DMS79 (cell line): ENCODE measurements around the gene COBL.
A peak's percentile ranks its signal among the peaks of the same experiment; 100 is the strongest.

Experiments
- DNase-seq: peaks from one replicate; lab custom pipeline; 2025; lab: John Stamatoyannopoulos, UW

COBL gene

DNA sequence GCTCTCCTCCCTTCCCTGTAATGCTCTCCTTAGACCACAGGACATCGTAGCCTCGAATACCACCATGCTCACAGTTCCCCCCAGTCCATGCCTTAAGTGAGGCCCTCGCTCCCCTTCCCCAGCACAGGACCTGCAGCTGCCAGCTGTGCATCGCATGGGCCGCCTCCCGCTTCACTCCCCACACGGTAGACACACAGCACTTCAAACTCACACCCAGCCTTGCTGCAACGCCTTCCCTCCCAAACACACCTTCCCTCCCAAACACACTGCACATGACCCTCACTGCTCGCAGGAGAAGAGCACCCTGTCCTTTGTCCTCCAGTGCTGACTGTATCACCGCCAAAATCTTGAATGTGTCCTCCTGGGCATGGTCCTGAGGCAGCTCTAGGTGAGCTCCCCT, 42.6 kb downstream of the COBL start:
- DNase-seq, result no peak

GRCh38 chr7:51273360-51273759, 43.2 kb downstream of the COBL start:
- no peak for DNase-seq

GRCh38 chr7:51270965-51271364, 45.6 kb downstream of the COBL start:
- no peak for DNase-seq

DNA sequence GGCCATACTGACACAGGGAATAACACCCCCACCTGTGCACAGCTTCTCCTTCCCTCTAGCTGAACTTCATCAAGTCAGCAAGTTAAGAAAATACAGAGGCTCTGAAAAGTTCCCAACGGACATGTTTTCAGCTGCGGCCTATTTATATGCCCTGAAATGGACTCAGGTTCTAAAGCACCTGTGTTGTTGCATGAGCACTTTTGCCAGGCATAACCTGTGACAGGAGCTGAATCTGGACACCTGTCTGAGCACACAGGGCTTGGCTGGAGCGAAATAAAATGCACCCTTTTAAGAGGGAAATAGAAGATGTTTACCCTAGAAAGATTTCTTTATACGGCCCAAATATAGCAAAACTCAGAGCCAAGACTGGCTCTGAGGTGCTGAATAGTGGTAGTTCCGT, 46.7 kb downstream of the COBL start:
- DNase-seq, result no peak

GRCh38 chr7:51269321-51269720, 47.3 kb downstream of the COBL start:
- DNase-seq, result no peak

DNA sequence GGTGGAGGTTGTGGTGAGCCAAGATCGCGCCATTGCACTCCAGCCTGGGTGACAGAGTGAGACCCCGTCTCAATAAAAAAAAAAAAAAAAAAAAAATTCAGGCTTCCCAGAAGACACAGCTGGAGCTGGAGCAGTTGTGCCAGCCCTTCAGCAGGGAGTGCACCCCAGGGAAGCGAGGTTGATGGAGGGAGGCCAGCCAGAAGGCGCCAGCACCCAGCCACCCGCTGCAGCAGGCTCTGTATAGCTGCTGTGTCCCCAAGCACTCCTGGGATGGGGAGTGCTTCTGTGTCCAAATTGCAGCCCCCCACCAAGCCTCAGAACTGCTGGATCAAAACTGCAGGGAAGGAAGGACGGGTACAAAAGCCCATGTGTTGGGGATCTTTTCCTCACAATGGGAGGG, 47.8 kb downstream of the COBL start:
- no peak for DNase-seq

DNA sequence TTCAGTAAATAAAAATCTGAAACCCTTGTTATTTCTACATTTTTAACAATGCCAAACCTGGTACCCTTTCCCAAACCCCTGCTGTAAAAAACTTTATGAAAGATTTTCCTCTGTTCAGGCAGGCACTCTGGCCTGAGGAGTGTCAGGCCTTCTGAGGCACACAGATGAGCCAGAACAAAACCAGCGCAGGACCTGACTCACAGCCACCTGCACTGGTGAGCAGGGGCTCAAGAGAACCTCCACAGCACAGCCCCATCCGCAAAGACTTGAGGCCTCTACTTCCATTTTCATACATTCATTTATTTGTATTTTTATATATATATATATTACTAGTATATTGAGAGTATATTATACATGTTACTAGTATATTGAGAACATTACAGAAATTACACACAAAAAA, 49.4 kb downstream of the COBL start:
- no peak for DNase-seq

DNA sequence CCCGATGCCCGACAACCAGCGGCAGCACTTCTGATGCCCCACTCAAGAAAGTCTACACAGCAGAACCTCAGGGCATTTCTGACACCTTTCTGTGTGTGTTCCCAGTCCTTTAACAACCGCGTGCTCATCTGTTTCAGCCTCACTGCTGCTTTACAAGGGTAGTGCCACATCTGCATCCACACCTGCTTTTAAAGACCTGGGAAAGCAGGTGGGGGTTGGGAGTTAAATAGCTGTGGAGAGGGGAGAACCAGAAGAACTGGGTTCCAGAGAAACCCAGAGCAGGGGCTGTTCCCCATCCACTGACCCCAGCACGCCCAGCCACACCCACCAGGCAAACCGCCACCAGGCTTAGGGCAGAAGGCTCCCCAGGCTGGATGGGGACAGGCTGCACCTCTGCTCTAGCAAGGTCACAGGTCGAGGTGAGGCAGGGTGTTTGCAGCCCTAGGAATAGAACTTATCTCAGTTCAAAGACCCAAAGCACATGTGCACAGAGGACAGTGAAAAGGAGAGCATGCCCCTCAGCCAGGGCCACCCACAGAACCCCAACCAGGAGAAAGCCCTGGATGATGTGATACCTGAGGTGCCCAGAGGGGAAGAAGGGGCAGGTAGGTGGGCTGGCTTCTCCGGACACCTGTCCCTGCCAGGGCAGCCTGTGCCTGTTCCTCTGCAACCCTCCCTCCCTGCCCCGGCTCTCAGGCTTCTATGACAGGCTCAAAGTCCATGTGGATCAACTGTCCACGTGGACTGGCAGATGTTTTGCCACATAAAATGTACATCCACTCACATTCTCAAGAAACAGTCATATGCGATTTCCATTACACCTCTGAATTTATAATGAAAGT, 51.3 kb downstream of the COBL start:
- DNase-seq, result no peak

GRCh38 chr7:51263631-51264484, 52.8 kb downstream of the COBL start:
- no peak for DNase-seq

DNA sequence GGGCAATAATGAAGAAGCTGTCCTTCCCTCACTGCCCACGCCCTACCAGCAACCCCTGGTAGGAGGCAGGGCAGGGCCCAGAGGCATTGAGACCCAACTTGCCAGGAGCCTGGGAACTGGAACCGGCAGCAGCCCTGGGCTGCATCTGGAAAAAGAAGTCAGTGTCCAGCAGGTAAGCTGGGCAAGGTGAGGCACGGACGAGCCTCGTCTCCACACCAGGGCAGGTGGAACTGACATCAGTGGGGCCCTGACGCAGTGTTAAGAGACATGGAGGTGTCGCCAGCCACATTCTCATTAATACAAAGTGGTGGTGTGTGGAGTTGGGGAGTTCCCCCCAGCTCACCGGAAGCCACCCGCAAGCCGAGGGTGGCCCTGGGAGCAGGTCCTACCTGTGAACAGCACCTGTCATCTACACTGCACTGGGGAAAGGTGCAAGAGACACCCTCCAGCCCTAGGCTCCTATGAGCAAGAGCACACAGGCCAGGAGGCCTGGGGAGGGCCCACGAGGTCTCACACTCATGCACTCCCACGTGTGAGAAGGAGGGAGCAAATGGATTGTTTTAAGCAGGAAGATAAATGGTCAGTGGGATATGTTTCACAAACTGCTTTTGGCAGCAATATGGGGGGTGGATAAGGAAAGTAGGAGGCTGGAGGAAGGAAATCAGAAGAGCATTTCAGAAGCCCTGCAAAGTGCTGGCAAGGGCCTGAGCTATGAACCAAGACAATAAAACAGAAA, 53.6 kb downstream of the COBL start:
- no peak for DNase-seq

- peak; percentile 35 for DNase-seq
These were observed 54.4 kb downstream of the COBL start for GRCh38 chr7:51261950-51262795.

DNA sequence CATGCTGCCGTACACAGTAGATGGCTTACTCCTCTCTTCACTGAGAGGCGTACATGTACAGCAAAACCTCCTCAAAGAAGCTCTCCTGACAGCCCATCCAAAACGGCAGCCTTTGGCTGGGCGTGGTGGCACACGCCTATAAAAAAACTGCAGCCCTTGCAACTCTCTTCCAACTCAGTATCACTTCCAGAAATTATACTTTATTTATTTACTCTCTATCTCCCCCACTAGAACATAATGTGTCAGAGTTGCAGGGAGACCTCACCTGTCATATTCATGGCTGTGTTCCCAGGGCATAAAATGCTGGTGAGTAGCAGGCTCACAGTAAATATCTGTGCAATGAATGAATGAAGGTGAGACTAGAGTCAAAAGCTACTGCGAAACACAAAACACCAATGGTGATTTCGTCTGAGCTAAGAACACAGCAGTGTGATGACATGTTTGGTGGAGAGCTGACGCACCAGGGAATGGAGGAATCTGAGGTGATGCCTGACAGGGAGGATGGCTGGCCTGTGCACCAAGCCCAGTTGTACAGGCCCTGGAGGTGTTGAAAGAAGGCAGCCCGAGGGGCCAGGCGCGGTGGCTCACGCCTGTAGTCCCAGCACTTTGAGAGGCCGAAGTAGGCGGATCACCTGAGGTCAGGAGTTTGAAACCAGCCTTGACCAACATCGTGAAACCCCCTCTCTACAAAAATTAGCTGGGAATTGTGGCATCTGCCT, 55.3 kb downstream of the COBL start:
- DNase-seq, result no peak

DNA sequence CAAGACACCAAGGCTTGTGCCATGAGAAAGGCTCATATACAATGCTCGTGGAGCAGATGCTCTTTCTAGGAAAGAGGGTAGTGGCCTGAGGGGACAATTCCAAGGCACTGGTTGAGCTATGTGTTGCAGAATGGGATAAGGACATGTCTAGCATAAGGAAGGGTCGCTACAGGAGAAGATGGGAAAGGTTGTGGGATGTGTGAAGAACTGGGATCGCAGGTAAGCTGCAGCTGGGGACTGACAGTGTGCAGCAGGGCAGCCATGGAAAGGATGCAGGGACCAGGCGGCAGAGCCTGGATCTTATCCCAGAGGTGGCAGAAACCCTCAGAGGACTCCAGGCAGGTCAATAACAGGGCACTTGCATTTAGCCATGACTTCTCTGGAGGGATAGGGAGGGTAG, 56.1 kb downstream of the COBL start:
- no peak for DNase-seq

GRCh38 chr7:51259766-51260165, 56.8 kb downstream of the COBL start:
- no peak for DNase-seq

DNA sequence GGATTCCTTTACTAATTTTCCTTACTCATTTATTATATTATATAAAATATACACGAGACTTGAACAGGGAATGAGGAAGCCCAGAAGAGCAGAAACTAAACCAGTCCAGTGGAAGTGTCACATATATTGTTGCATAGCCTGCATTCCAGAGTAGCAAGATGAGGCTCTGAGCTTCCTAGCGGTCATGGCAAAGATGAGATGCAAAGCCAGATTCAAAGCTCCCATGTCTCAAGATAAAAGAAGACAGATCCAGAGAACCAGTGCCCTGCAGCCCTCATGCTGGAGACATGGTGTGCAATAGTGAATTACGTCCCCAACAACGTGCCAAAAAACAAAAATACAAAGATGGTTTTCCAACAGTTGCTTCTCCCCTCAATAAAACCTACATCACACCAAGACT, 59.7 kb downstream of the COBL start:
- no peak for DNase-seq

DNA sequence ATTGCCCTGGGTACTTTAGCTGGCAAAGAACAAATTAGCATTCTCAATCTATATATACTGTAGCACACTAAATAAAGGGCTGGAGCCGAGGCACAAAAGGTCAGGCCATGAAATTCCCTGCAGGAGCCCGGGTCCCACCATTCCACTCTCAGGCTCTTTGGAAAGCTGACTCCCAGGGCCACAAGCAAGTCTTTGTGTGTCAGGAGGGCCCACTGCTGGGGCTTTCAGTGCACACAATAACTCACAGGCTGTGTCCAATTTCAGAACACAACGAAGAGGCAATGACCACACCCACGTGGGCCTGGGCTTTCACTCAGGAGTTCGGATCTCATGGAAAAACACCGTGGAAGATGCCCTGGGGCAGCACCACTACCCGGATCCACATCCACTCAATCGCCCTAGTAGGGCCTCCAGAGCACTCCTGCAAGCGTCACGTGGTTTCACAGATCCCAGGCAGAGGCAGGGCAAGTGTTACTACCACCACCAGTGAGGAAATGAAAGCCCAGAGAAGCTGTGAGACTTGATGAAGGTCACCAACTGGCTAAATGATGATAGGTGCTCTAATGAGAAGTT, 60.3 kb downstream of the COBL start:
- no peak for DNase-seq

DNA sequence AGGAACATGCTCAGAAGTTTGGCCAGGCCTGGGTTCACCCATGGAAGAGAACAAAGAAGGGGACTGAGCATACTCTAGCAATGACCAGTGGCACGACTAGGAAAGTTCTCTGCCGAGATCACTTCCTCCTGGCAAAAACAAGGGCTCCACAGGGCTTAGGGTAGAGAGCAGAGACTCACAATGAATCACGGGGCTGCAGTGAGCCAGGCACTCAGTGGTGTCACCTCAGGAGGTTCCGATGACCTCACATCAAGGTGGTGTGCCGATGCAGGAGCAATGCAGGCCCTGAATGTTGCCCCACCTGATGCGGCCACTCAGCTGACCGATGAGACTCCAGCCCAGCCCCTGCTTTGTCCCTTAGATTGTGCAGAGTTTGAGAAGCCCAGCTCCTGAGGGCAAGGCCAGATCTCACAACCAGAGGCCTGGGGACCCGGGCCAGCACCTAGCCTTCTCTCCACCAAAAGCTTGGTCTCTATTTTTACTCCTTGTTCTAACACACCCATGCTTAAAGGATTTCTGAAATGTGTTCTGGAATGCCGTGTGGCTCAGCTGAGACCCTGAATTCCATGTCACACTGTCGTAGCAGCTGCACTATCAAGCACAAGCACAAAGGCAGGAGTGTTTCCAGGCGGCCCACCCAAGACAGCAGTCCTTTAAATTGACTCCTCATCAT, 60.9 kb downstream of the COBL start:
- DNase-seq, result no peak

GRCh38 chr7:51255036-51255435, 61.6 kb downstream of the COBL start:
- DNase-seq, result no peak

- DNase-seq, result no peak
These were observed 63.5 kb downstream of the COBL start for GRCh38 chr7:51253157-51253556.

DNA sequence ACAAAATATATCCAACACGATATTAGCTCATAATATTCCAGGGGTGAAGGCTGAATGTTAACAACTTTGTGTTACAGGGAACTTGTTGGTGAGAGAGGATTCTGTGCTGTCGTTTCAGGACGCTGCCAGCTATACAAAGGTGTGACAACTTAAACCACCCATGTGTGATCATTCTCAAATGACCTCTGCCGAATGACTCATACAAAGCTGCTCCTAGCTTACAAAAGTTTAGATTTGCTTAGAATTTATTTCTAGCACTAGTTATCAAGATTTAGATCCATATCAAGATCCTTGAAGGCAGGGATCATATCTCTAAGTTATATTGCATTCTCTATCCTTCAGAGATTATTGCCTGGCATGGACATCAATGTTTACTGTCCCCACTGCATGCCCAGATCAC, 65.3 kb downstream of the COBL start:
- no peak for DNase-seq
